ENCODE data around the gene PDCD4. TPM values are rescaled to one million over a fixed set of nuclear protein-coding genes. Genes with fewer than 3 reads are reported as not detected.

PDCD4 gene
- total and polyA plus RNA-seq, 9 of the 15 experiments (the other 6 are each of a cell fraction or from before 2014, with no cell fraction given), result 12.9 to 44.1 (median 33.7) TPM

GRCh38 chr10:110872145-110872983, 636 bp downstream of the PDCD4 start (continued):
- TF ChIP-seq POLR2AphosphoS5 (IDR thresholded peaks at IDR 0.05; ENCODE audit: control insufficient read depth, insufficient read depth, low read depth, low read length) (peak; percentile 23), ZNF263 (CRISPR knock-in tag; IDR thresholded peaks at IDR 0.05; ENCODE audit: borderline replicate concordance) (no peak), CHCHD3 (CRISPR knock-in tag; IDR thresholded peaks at IDR 0.05) (no peak), GABPB1 (CRISPR knock-in tag; IDR thresholded peaks at IDR 0.05) (peak; percentile 48; the same call in 1 of the 2 replicates), ZNF431 (CRISPR knock-in tag; IDR thresholded peaks at IDR 0.05) (0 out of 2 replicates have a peak, but pooled peaks have one; percentile 25), ZNF586 (CRISPR knock-in tag; conservative IDR thresholded peaks at IDR 0.05) (no peak), MAFK (IDR thresholded peaks at IDR 0.05; ENCODE audit: low read length) (no peak), XRCC3 (IDR thresholded peaks at IDR 0.05) (no peak), FOXJ2 (tag; IDR thresholded peaks at IDR 0.05) (0 out of 2 replicates have a peak, but pooled peaks have one; percentile 32), ZFX (CRISPR knock-in tag; IDR thresholded peaks at IDR 0.05) (peak; percentile 78), CCNT2 (IDR thresholded peaks at IDR 0.05; ENCODE audit: borderline replicate concordance, extremely low read depth, insufficient read length, low read depth, low read length) (peak; percentile 64), MIER1 (IDR thresholded peaks at IDR 0.05; ENCODE audit: low read depth) (no peak), ESRRA (IDR thresholded peaks at IDR 0.05; ENCODE audit: borderline replicate concordance, low read depth) (0 out of 2 replicates have a peak, but pooled peaks have one; percentile 22), TOE1 (IDR thresholded peaks at IDR 0.05; ENCODE audit: borderline replicate concordance) (no peak), TOE1 (CRISPR knock-in tag; IDR thresholded peaks at IDR 0.05; ENCODE audit: borderline replicate concordance, low read depth) (no peak), ZNF316 (IDR thresholded peaks at IDR 0.05) (no peak), PHF8 (IDR thresholded peaks at IDR 0.05; ENCODE audit: borderline replicate concordance, low read length) (peak; percentile 6; the same call in 1 of the 2 replicates), TGIF2 (CRISPR knock-in tag; IDR thresholded peaks at IDR 0.05) (no peak), JUND (IDR thresholded peaks at IDR 0.05; ENCODE audit: borderline replicate concordance, low read depth, low read length) (0 out of 2 replicates have a peak, but pooled peaks have one; percentile 30), JUND (tag; IDR thresholded peaks at IDR 0.05; ENCODE audit: borderline replicate concordance, low read depth, low read length) (no peak), ZNF165 (CRISPR knock-in tag; IDR thresholded peaks at IDR 0.05; ENCODE audit: borderline replicate concordance) (no peak), FOXA1 (IDR thresholded peaks at IDR 0.05; ENCODE audit: borderline replicate concordance) (no peak), NFIC (IDR thresholded peaks at IDR 0.05) (no peak), EP300 (IDR thresholded peaks at IDR 0.05; ENCODE audit: low read length) (peak; percentile 48; the same call in 1 of the 2 replicates)
- TF ChIP-seq, protein P1, sequence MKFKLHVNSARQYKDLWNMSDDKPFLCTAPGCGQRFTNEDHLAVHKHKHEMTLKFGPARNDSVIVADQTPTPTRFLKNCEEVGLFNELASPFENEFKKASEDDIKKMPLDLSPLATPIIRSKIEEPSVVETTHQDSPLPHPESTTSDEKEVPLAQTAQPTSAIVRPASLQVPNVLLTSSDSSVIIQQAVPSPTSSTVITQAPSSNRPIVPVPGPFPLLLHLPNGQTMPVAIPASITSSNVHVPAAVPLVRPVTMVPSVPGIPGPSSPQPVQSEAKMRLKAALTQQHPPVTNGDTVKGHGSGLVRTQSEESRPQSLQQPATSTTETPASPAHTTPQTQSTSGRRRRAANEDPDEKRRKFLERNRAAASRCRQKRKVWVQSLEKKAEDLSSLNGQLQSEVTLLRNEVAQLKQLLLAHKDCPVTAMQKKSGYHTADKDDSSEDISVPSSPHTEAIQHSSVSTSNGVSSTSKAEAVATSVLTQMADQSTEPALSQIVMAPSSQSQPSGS (CRISPR knock-in tag; IDR thresholded peaks at IDR 0.05), result no peak
